NB4 (cell line): ENCODE results near the gene MICU2.

ENCODE experiments used
- POLR2A ChIP-seq: IDR thresholded peaks from 2 replicates; pipeline ENCODE4 v1.6.1; 2011; ENCODE audit warnings: mild to moderate bottlenecking; ENCODE audit not compliant: insufficient read length; ENCODE audit errors: extremely low read depth
- TF ChIP-seq, protein P1 (sequence below): IDR thresholded peaks from one replicate; pipeline ENCODE4 v1.5.1; 2012; ENCODE audit warnings: low read depth, low read length

DNA sequence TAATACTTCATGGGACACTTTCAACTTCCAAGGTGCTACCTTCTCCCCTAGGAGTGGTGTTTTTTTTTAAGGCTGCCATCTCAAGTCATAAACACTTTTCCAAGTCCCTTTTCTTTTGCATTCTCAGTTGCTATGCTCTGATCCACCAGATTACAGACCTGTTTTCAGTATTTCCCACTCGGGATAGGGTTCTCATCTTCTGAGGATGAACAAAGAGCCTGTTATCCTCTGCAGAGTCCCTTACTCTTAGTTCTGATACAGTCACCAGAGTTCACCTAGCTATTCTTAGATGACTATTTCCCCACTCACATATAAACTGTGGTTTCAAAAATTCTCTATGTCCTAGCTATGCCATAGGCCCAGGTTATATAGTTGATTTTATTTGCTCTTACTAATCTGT is 160.8 kb downstream of the MICU2 start:
- TF ChIP-seq, protein P1, sequence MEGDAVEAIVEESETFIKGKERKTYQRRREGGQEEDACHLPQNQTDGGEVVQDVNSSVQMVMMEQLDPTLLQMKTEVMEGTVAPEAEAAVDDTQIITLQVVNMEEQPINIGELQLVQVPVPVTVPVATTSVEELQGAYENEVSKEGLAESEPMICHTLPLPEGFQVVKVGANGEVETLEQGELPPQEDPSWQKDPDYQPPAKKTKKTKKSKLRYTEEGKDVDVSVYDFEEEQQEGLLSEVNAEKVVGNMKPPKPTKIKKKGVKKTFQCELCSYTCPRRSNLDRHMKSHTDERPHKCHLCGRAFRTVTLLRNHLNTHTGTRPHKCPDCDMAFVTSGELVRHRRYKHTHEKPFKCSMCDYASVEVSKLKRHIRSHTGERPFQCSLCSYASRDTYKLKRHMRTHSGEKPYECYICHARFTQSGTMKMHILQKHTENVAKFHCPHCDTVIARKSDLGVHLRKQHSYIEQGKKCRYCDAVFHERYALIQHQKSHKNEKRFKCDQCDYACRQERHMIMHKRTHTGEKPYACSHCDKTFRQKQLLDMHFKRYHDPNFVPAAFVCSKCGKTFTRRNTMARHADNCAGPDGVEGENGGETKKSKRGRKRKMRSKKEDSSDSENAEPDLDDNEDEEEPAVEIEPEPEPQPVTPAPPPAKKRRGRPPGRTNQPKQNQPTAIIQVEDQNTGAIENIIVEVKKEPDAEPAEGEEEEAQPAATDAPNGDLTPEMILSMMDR = no peak
- TF ChIP-seq POLR2A = no peak
